CD4-positive, alpha-beta memory T cell (primary cell): Measurements from ENCODE around the gene FGFR2. TPM values are rescaled to one million over a fixed set of nuclear protein-coding genes. Genes with fewer than 3 reads are reported as not detected.

Source experiments
- CTCF ChIA-PET: fragments of 350-600 bp; sonication (Branson Sonifier 250); formaldehyde crosslinking; loops from one replicate; lab custom pipeline; 2021; ENCODE audit warnings: inconsistent platforms; ENCODE audit not compliant: partially characterized antibody; lab: Charles Lee
- POLR2A ChIA-PET: fragments of 350-600 bp; sonication (Branson Sonifier 250); formaldehyde crosslinking; loops from one replicate; lab custom pipeline; 2021; ENCODE audit not compliant: partially characterized antibody; lab: Charles Lee
- DNase-seq, 5 donors: peaks; one replicate each; pipeline versions ENCODE4 v3.0.0 to v3.0.0-alpha.2; 2020 to 2022; ENCODE audit warnings: mixed read lengths in 1 of 5
- H3K27ac ChIP-seq: one replicate; pipeline ENCODE4 v1.7.0; 2013; ENCODE audit warnings: low read depth, low read length
- H3K27me3 ChIP-seq: 2 replicates; pipeline ENCODE4 v1.7.0; 2013; ENCODE audit warnings: mild to moderate bottlenecking, low read length, moderate library complexity; ENCODE audit not compliant: insufficient read depth
- H3K36me3 ChIP-seq: 2 replicates; pipeline ENCODE4 v1.7.0; 2013; ENCODE audit warnings: mild to moderate bottlenecking, low read length, moderate library complexity; ENCODE audit not compliant: insufficient read depth
- H3K4me1 ChIP-seq: 2 replicates; pipeline ENCODE4 v1.7.0; 2013; ENCODE audit warnings: mild to moderate bottlenecking, low read length, moderate library complexity; ENCODE audit not compliant: insufficient read depth
- H3K4me3 ChIP-seq, 2 donors: one replicate each; pipeline ENCODE4 v1.7.0; 2013; ENCODE audit warnings: low read length in 2 of 2, mild to moderate bottlenecking in 1 of 2
- H3K9me3 ChIP-seq, 2 donors: one replicate each; pipeline ENCODE4 v1.7.0; 2013; ENCODE audit warnings: low read length in 2 of 2, control low read depth in 1 of 2; ENCODE audit not compliant: control insufficient read depth in 1 of 2
- H3K27ac Mint-ChIP-seq, 7 donors: one replicate each; pipeline ENCODE4 v1.8.0; 2020 to 2021; ENCODE audit warnings: mixed read lengths in 7 of 7, mild to moderate bottlenecking in 6 of 7, inconsistent platforms in 3 of 7, moderate library complexity in 3 of 7
- H3K27me3 Mint-ChIP-seq, 2 donors: one replicate each; pipeline ENCODE4 v1.8.0; 2020 to 2021; ENCODE audit warnings: mixed read lengths in 2 of 2
- H3K36me3 Mint-ChIP-seq, 2 donors: one replicate each; pipeline ENCODE4 v1.8.0; 2020 to 2021; ENCODE audit warnings: mixed read lengths in 2 of 2, inconsistent platforms in 1 of 2, mild to moderate bottlenecking in 1 of 2
- H3K4me1 Mint-ChIP-seq, 4 donors: one replicate each; pipeline ENCODE4 v1.8.0; 2020 to 2021; ENCODE audit warnings: mixed read lengths in 4 of 4, mild to moderate bottlenecking in 1 of 4
- H3K4me3 Mint-ChIP-seq, 8 donors: one replicate each; pipeline ENCODE4 v1.8.0; 2020 to 2021; ENCODE audit warnings: mixed read lengths in 8 of 8, mild to moderate bottlenecking in 7 of 8, moderate library complexity in 6 of 8, inconsistent platforms in 3 of 8
- H3K9me3 Mint-ChIP-seq, 8 donors: one replicate each; pipeline ENCODE4 v1.8.0; 2020 to 2021; ENCODE audit warnings: mixed read lengths in 8 of 8, mild to moderate bottlenecking in 5 of 8, inconsistent platforms in 3 of 8, moderate library complexity in 1 of 8
- intact Hi-C: fragments of 100-400 bp; cut with micrococcal nuclease; formaldehyde crosslinking; loops from one replicate; pipeline ENCODE4 v1.15.1; 2023
- polyA plus RNA-seq, 2 donors: library from polyadenylated mRNA; unstranded; fragments of 300-500 nt; fragmentation: Illumina TruSeq; gene quantifications; one replicate each; pipeline ENCODE4 v1.2.3, GENCODE V29; 2021
- total RNA-seq, 2 experiments: library from RNA; stranded (reverse); gene quantifications; one replicate each; pipeline ENCODE4 v1.2.3, GENCODE V29; 2021

The FGFR2 gene
- total and polyA plus RNA-seq, 4 experiments from 2014 or later = 0.58 to 1.0 (median 0.90) TPM; not detected in 1

- Mint-ChIP-seq H3K27ac (no peak overlapping the region), H3K27me3 (peaks cover 1% of the 10 kb centered on the region in 2 donors), H3K9me3 (peaks cover 0 to 3% (median 0%) of the 10 kb centered on the region in 8 donors), H3K4me3 (no peak overlapping the region), H3K36me3 (no peaks in the 10 kb centered on the region), H3K4me1 (no peaks in the 10 kb centered on the region)
- no peaks in the 10 kb centered on the region for H3K27me3 ChIP-seq
- no peak overlapping the region for H3K4me3 ChIP-seq
- H3K27ac ChIP-seq = no peak overlapping the region
- no peak for DNase-seq
- no peaks in the 10 kb centered on the region for H3K9me3 ChIP-seq
- ChIA-PET POLR2A (no interaction called here), CTCF (no interaction called here)
- intact Hi-C loops = no loop called here
- H3K36me3 ChIP-seq = no peaks in the 10 kb centered on the region
- H3K4me1 ChIP-seq = no peaks in the 10 kb centered on the region
These were observed 142.9 kb downstream of the FGFR2 start for GRCh38 chr10:121455377-121455776.

DNA sequence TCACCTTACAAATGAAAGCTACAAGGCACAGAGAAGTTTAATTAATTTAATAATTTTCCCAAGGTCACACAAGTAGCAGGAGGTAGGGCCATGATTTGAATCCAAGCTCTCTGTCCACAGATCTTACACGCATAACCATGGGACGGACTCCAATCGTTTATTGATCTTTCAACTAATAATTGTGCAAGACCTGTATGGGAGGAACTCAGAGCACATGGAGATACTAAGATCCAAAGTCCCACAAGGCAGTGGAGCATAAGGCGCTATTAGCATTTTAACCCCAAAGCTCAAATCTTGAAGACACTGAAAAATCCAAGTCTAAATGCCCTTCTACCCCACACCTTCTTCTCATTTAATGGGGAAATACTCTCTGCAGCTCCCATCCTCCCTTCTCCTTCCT lies 143.5 kb downstream of the FGFR2 start:
- Histone ChIP-seq H3K27ac (no peak overlapping the region), H3K4me3 (no peak overlapping the region), H3K9me3 (no peaks in the 10 kb centered on the region), H3K27me3 (no peaks in the 10 kb centered on the region), H3K4me1 (no peaks in the 10 kb centered on the region), H3K36me3 (no peaks in the 10 kb centered on the region)
- POLR2A ChIA-PET = no interaction called here
- peaks cover 1% of the 10 kb centered on the region in 2 donors for H3K27me3 Mint-ChIP-seq
- DNase-seq = no peak
- H3K36me3 Mint-ChIP-seq = no peaks in the 10 kb centered on the region
- no peak overlapping the region for H3K4me3 Mint-ChIP-seq
- CTCF ChIA-PET = no interaction called here
- H3K9me3 Mint-ChIP-seq = peaks cover 0 to 3% (median 0%) of the 10 kb centered on the region in 8 donors
- H3K4me1 Mint-ChIP-seq = no peaks in the 10 kb centered on the region
- intact Hi-C loops = no loop called here
- no peak overlapping the region for H3K27ac Mint-ChIP-seq

DNA sequence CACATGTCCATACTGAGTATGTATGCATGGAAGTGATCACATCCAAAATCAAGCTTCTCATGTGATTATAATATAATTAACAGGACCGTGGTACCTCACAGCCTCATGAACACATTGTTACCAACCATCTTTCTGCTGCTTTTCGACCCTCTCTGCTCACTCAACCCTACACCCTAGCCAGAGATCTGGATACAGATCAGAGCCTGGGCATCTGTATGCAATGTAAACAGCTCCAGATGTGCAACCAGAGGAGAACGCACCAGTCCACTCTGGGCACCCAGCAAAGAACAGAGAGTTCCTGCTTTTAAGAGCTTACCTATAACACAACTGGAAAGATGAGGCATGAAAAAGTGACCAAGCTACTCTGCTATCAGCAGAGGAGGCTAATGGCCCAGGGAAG lies 145.1 kb downstream of the FGFR2 start:
- H3K36me3 Mint-ChIP-seq = no peaks in the 10 kb centered on the region
- H3K27me3 Mint-ChIP-seq = peaks cover 0 to 1% of the 10 kb centered on the region in 2 donors
- CTCF ChIA-PET = no interaction called here
- intact Hi-C loops = no loop called here
- no peak overlapping the region for H3K27ac ChIP-seq
- no peaks in the 10 kb centered on the region for H3K36me3 ChIP-seq
- no peaks in the 10 kb centered on the region for H3K4me1 Mint-ChIP-seq
- no peak for DNase-seq
- H3K4me3 ChIP-seq = no peak overlapping the region
- H3K4me3 Mint-ChIP-seq = no peak overlapping the region
- POLR2A ChIA-PET = no interaction called here
- no peaks in the 10 kb centered on the region for H3K27me3 ChIP-seq
- H3K27ac Mint-ChIP-seq = no peak overlapping the region
- H3K4me1 ChIP-seq = no peaks in the 10 kb centered on the region
- H3K9me3 Mint-ChIP-seq = peaks cover 0 to 3% (median 0%) of the 10 kb centered on the region in 8 donors
- no peaks in the 10 kb centered on the region for H3K9me3 ChIP-seq

GRCh38 chr10:121452581-121452980 lies 145.7 kb downstream of the FGFR2 start:
- no peaks in the 10 kb centered on the region for H3K4me1 Mint-ChIP-seq
- H3K4me1 ChIP-seq = no peaks in the 10 kb centered on the region
- H3K4me3 Mint-ChIP-seq = no peak overlapping the region
- H3K27me3 ChIP-seq = no peaks in the 10 kb centered on the region
- no peaks in the 10 kb centered on the region for H3K9me3 ChIP-seq
- H3K4me3 ChIP-seq = no peak overlapping the region
- peaks cover 0 to 1% of the 10 kb centered on the region in 2 donors for H3K27me3 Mint-ChIP-seq
- no peak overlapping the region for H3K27ac ChIP-seq
- H3K36me3 ChIP-seq = no peaks in the 10 kb centered on the region
- DNase-seq = no peak
- intact Hi-C loops = no loop called here
- no peaks in the 10 kb centered on the region for H3K36me3 Mint-ChIP-seq
- no peak overlapping the region for H3K27ac Mint-ChIP-seq
- H3K9me3 Mint-ChIP-seq = peaks cover 0 to 3% (median 0%) of the 10 kb centered on the region in 8 donors
- ChIA-PET POLR2A (no interaction called here), CTCF (no interaction called here)

GRCh38 chr10:121450247-121450646 lies 148.0 kb downstream of the FGFR2 start:
- ChIA-PET POLR2A (no interaction called here), CTCF (no interaction called here)
- H3K4me3 ChIP-seq = no peak overlapping the region
- no peaks in the 10 kb centered on the region for H3K4me1 ChIP-seq
- H3K27ac Mint-ChIP-seq = no peak overlapping the region
- no peaks in the 10 kb centered on the region for H3K36me3 Mint-ChIP-seq
- no peaks in the 10 kb centered on the region for H3K36me3 ChIP-seq
- no peak overlapping the region for H3K4me3 Mint-ChIP-seq
- H3K4me1 Mint-ChIP-seq = no peaks in the 10 kb centered on the region
- H3K9me3 ChIP-seq = no peaks in the 10 kb centered on the region
- intact Hi-C loops = no loop called here
- H3K27ac ChIP-seq = no peak overlapping the region
- no peaks in the 10 kb centered on the region for H3K27me3 ChIP-seq
- H3K27me3 Mint-ChIP-seq = peaks cover 0 to 1% of the 10 kb centered on the region in 2 donors
- H3K9me3 Mint-ChIP-seq = no peaks in the 10 kb centered on the region
- no peak for DNase-seq

DNA sequence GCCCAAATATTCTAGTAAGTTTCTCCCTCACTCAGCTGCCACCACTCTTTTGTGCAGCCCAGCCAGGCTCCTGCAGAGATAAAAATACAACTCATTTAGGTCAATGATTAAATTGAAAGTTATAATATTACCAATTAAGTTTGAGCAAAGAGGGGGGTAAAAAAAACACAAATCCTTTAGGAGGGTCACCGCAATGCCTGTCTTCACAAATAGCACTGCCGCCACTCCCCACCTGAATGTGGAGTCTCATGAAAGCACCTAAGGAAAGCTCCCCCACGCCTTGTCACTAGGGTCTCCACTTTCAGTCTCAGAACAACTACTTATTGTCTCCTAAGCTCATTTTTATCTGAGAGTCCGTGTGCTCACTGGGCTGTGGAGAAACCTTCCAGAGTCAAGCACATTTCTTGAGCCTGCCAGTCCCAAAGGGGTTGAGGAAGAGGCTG lies 148.7 kb downstream of the FGFR2 start:
- no peak for DNase-seq
- no peak overlapping the region for H3K4me3 ChIP-seq
- Mint-ChIP-seq H3K4me1 (no peaks in the 10 kb centered on the region), H3K9me3 (no peaks in the 10 kb centered on the region), H3K27ac (no peak overlapping the region), H3K4me3 (no peak overlapping the region), H3K36me3 (no peaks in the 10 kb centered on the region), H3K27me3 (peaks cover 0 to 1% of the 10 kb centered on the region in 2 donors)
- intact Hi-C loops = no loop called here
- no peaks in the 10 kb centered on the region for H3K27me3 ChIP-seq
- no peaks in the 10 kb centered on the region for H3K36me3 ChIP-seq
- H3K9me3 ChIP-seq = no peaks in the 10 kb centered on the region
- POLR2A ChIA-PET = no interaction called here
- H3K27ac ChIP-seq = no peak overlapping the region
- no peaks in the 10 kb centered on the region for H3K4me1 ChIP-seq
- CTCF ChIA-PET = no interaction called here

- no peaks in the 10 kb centered on the region for H3K4me1 ChIP-seq
- Mint-ChIP-seq H3K27ac (no peak overlapping the region), H3K27me3 (peaks cover 0 to 1% of the 10 kb centered on the region in 2 donors), H3K4me3 (no peak overlapping the region), H3K4me1 (no peaks in the 10 kb centered on the region), H3K36me3 (no peaks in the 10 kb centered on the region), H3K9me3 (no peaks in the 10 kb centered on the region)
- no peak overlapping the region for H3K27ac ChIP-seq
- H3K36me3 ChIP-seq = no peaks in the 10 kb centered on the region
- ChIA-PET CTCF (no interaction called here), POLR2A (no interaction called here)
- intact Hi-C loops = no loop called here
- H3K27me3 ChIP-seq = no peaks in the 10 kb centered on the region
- no peak for DNase-seq
- H3K4me3 ChIP-seq = no peak overlapping the region
- no peaks in the 10 kb centered on the region for H3K9me3 ChIP-seq
These were observed 149.3 kb downstream of the FGFR2 start for GRCh38 chr10:121448766-121449421.
